GM12864 (cell line): ENCODE results near the gene NOTCH4.
"Not testable (repeated sequence)": the region's sequence is repeated elsewhere in the genome, so short reads cannot be mapped to it uniquely, and the experiment has no call there.

Experiments used
- DNase-seq: peaks from one replicate; pipeline ENCODE4 v3.0.0-alpha.2; 2011; ENCODE audit warnings: low read depth
- H3K4me3 ChIP-seq: 2 replicates; pipeline ENCODE4 v1.5.1; 2011; ENCODE audit warnings: mild to moderate bottlenecking, low read depth, low read length, control low read depth
- CTCF ChIP-seq: IDR thresholded peaks from 2 replicates; pipeline ENCODE4 v1.5.1; 2011; ENCODE audit warnings: low read depth, mild to moderate bottlenecking, moderate library complexity, low read length, control low read depth, inconsistent platforms; ENCODE audit errors: missing control alignments

The NOTCH4 gene

GRCh38 chr6:32198345-32198696 lies 25.5 kb downstream of the NOTCH4 start:
- DNase-seq, result no peak
- no peak for TF ChIP-seq CTCF
- H3K4me3 ChIP-seq, result no peak overlapping the region

GRCh38 chr6:32196682-32197616 lies 26.9 kb downstream of the NOTCH4 start:
- peak; percentile 18 for TF ChIP-seq CTCF
- peak overlapping the region; percentile 83 for H3K4me3 ChIP-seq
- DNase-seq, result no peak

- no peak for TF ChIP-seq CTCF
- H3K4me3 ChIP-seq, result peak overlapping the region; percentile 83
- no peak for DNase-seq
Observed at GRCh38 chr6:32195902-32196681, 27.8 kb downstream of the NOTCH4 start.

GRCh38 chr6:32195652-32195901 lies 28.3 kb downstream of the NOTCH4 start:
- peak; percentile 27 for TF ChIP-seq CTCF
- DNase-seq, result peak; percentile 98
- H3K4me3 ChIP-seq, result peak overlapping the region; percentile 83

GRCh38 chr6:32194825-32195651 lies 28.8 kb downstream of the NOTCH4 start:
- DNase-seq, result no peak
- H3K4me3 ChIP-seq, result peak overlapping the region; percentile 61
- TF ChIP-seq CTCF, result peak; percentile 67

- no peak for DNase-seq
- no peak for TF ChIP-seq CTCF
- H3K4me3 ChIP-seq, result no peak overlapping the region
Observed at GRCh38 chr6:32194388-32194787, 29.5 kb downstream of the NOTCH4 start.

GRCh38 chr6:32193096-32193495 lies 30.8 kb downstream of the NOTCH4 start:
- H3K4me3 ChIP-seq, result peak overlapping the region; percentile 97
- DNase-seq, result not testable (repeated sequence)
